Fibroblast of skin of left biceps (primary cell): ENCODE data around the gene OR10T2.
"Not testable (repeated sequence)": the region's sequence is repeated elsewhere in the genome, so short reads cannot be mapped to it uniquely, and the experiment has no call there.

Source experiments
- DNase-seq, 2 experiments: peaks; one replicate each; pipeline ENCODE4 v3.0.0-alpha.2; 2013; ENCODE audit warnings: low read depth in 2 of 2

The OR10T2 gene, protein sequence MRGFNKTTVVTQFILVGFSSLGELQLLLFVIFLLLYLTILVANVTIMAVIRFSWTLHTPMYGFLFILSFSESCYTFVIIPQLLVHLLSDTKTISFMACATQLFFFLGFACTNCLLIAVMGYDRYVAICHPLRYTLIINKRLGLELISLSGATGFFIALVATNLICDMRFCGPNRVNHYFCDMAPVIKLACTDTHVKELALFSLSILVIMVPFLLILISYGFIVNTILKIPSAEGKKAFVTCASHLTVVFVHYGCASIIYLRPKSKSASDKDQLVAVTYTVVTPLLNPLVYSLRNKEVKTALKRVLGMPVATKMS

DNA sequence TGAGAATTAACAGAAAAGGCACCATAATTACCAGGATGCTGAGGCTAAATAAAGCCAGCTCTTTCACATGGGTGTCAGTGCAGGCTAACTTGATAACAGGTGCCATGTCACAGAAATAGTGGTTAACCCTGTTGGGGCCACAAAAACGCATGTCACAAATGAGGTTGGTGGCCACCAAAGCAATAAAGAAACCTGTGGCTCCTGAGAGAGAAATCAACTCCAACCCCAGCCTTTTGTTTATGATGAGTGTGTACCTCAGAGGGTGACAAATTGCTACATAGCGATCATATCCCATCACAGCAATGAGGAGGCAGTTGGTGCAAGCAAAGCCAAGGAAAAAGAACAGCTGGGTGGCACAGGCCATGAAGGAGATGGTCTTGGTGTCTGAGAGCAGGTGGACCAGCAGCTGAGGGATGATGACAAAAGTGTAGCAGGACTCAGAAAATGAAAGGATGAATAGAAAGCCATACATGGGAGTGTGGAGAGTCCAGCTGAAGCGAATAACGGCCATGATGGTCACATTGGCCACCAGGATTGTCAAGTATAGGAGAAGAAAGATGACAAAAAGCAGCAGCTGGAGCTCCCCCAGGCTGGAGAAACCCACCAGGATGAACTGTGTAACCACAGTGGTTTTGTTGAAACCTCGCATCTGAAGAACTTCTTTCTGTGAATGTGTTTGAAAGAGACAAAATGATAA lies at the start of gene OR10T2:
Gene OR10T2, minus strand, starts transcription at position 649 of the 697 bp plus-strand sequence. Its CDS starts 0 bp downstream, at position 649.
- no peak for DNase-seq

DNA sequence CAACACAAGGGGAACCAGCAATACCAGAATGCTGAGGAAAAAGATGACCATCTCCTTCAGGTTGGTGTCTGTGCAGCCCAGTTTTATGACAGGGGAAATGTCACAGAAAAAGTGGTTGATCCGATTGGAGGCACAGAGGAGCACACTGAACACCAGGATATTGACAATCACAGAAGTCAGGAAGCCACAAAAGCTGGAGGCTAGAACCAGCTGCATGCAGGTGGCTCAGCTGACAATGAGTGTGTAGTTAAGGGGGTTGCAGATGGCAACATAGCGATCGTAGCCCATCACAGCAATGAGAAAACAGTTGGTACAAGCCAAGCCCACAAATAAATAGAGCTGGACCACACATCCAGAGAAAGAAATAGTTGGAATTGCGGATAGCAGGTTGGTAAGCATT lies 46.1 kb upstream of the OR10T2 start:
- DNase-seq, result no peak

DNA sequence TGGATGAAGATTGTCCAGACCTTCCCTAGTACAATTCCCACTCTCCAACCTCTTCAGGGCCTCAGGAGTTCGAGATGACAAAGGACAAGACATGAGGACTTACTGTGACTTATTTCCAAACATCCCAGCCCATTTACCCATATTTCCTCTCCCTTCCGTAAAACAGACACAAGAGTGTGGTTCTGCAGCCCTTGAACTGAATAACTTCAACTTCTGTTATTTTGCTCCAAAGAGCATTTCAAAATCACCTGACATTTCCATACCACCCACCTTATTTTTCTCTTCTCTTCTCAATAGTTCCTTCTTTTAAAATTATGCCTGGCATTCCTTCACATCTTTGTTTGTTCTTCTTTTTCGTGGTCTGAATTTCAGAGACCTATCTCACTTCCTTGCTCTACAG lies 35.5 kb upstream of the OR10T2 start:
- no peak for DNase-seq

DNA sequence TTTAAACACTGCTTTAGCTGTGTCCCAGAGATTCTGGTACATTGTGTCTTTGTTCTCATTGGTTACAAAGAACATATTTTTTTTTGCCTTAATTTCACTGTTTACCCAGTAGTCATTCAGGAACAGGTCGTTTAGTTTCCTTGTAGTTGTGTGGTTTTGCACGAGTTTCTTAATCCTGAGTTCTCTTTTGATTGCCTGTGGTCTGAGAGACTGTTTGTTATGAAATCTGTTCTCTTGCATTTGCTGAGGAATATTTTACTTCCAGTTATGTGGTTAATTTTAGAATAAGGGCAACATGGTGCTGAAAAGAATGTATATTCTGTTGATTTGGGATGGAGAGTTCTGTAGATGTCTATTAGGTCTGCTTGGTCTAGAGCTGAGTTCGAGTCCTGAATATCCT lies 30.9 kb upstream of the OR10T2 start:
- DNase-seq, result not testable (repeated sequence)

DNA sequence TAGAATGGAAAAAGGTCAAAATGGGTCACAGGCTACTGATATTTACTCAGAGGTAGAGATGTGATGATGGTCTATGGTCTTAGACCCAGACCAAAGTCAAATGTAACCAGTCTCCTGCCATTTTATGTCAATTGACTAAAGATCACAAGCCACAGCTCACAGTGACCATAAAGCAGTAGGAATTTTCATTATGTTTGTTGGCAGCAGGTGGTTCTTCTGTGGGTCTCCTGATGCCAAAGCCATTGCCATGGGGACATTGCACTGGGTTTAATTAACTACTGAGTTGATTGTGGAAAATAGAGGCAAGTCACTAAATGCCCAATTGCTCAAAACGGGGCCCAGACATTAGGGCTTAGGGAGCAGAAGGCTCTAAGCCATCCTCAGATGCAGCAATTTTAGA lies 26.9 kb upstream of the OR10T2 start, which contains the start of gene OR10K2:
Gene OR10K2, minus strand, starts transcription at position 101 of the 400 bp plus-strand sequence. CDS start 5,371 bp downstream, outside the sequence.
- no peak for DNase-seq

DNA sequence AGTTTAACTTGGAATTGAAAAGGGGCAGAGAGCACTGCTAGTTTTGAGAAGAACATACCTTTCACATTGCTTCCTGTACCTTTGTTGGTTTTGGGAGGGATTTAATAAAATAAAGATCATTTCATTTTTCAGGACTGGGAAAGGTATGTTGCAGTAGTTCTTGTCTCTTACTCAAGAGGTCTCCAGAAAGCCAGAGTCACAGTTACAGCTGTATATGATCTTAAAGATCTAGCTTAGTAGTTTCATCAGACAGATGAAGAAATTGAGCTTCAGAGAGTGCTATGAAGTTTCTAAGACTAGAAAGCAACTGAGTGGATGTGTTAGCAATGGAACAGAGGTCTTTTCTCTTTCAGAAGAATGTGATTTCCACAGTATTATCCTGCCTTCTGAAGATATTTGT lies 25.8 kb upstream of the OR10T2 start:
- no peak for DNase-seq

DNA sequence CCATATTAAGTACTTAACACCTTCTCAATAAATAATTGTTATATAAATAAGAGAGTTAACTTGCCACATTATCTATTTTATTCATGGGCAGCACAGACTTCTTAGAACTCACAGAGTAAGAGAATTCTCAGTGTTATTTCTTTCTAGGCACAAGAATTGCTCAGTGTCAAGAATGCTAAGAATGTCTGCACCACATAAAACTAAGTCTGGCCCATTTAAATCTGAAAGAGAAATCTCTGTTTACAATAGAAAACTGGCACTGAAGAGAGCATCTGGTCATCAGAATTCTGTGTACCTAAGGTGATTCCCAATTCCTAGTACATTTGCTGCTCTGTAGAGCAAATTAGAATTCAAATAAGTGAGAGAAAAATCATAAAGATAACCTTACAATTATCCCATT lies 22.9 kb upstream of the OR10T2 start:
- no peak for DNase-seq

DNA sequence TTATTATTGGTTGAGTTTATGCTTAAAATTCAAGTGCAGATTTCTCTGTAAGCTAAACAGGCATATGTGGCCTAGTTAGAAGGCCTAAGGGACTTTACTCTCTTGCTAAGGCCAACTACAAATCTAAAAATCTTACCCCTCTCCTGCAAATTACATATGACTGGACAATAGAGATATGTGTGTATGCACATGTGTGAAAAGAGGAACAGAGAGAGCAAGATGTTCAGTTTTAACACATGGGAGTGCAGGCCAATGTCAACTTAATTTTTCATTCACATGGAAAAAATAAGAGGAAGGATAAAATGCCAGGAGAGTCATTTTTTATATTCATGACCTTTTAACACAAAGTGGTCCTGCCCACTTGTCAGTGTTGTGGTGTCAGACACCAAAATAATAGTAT lies 18.3 kb upstream of the OR10T2 start:
- no peak for DNase-seq

DNA sequence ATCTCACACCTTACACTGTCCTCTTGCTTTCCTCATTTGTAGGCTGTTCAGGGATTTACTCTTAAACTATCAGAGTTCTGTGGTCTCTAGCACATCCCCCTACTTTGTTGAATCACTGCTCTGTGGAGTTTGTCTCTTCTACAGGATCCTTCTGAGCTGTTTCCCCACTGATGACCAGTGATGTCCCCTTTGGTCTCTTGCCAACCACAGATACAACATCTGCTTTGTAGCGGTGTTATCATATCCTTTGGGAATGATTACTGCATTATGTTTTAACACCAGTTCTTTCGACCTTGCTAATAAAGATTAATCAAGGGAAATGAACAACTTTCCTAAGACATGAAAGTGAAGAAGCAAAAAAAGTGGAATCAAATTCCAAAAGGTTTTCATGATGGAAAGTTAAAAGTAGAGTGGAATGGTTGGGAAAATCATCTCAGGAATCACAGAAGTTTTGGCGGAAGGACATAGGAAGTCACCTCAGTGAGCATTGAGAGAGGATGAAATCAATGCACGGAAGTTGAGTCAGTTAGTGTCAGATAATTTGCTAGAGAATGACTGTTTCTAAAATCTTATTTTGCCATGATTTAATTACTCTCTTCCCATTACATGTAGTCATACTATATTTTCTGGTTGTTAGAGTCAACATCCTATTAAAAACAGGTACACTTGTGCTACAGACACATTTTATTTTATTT lies 15.5 kb upstream of the OR10T2 start:
- no peak for DNase-seq

DNA sequence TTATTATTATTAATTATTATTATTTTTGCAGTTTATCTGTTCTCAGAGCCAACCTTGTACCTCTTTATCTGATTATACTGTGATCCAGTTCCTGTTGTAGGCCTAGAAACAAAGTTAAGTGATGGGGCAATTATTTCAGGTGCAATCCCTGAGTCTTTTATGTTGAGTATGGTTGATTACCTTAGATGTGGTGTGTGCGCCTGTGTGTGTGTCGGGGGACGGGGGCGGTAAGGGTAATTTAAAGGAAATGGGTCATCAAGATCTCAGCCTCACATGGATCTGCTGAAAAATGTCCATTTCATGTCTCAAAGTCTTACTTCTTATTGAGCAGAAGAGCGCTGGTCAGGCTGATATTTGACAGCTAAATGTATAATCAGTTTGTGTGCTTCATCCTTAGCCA lies 7.8 kb upstream of the OR10T2 start:
- DNase-seq, result no peak

DNA sequence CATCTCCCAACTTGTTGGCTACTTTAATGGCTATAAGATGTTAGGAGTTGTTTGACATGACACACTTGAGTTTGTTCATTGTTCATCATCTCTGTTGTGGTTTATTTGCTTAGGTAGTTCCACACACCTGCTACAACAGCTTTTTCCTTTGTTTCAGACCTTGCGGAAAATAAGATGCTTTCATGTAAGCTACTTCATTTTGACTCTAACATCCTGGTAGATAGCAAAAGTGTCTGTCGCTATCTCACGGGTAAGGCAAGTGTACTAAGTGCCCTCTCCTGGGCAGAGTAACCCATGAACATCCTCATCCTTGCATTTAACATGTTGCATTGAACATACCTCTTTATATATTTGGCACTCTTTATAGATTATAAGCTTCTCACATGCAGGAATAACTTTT lies 1.6 kb upstream of the OR10T2 start:
- DNase-seq, result no peak

DNA sequence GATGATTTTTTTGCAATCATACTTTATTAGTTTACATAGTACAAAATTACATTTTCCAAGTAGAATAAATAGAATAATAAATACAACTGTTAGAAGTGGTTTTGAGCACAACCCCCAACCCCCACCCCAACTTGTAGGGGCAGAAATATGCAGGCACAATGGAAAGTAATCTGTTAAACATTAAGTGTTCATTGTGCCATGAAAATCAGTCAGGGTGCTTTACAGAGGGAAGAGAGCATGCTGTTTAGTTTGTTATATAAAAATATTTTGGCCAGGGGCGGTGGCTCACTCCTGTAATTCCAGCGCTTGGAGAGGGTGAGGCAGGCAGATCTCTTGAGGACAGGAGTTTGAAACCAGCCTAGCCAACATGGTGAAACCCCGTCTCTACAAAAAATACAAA lies 2.6 kb downstream of the OR10T2 start:
- DNase-seq, result no peak

DNA sequence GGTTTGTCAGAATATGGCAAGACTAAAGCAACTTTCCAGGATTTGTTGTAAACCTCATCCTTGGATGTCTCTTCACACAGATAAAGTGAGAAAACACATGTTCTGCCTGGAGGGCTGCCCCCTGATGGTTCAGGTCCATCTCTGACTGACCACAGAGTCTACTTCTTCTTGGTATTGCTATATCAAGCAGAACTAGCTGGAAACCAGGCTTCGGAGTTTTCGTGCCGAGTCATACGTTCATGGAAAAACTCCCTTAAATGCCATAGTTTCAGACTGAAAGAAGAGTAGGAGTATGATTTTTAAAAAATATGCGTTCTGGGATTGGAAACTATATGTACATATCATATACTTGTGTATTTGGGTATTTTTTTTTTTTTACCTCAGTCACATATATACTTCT lies 5.8 kb downstream of the OR10T2 start:
- no peak for DNase-seq

DNA sequence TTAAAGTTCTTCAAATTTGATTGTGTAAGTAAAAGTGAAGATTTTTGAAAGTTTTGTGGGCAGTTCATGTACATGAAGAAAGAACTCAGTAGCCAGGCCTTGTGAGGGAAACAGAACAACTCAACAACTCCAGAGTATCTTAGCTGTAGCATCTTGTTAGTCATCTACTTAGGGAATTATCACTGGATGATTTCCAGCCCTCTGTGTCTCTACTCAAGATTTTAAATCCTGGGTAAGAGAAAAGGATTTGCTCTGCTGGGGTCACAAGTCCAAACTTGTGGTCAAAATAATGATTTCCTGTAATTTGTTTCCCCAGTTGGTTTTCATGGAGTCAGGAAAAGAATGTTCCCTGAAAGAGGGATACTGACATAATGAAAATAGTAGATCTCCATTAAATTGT lies 8.2 kb downstream of the OR10T2 start:
- no peak for DNase-seq

DNA sequence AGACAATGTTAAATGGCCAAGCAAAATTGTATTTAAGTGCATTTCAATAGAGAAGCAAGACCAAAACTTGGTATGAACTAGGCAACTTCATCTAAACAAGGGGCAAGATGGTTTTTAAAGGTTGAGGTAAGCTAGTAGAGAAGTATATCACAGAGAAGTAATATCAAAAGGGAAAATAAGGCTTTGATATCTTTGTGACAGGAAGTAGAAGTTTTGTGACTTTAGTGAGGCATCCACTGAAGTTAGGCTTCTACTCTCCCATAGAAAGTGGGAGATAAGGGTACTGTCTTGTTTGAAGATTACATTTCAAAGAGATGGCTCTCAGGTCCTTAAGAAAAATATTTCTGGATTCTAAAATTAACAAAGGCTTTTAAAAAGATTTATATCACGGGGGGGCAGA lies 8.9 kb downstream of the OR10T2 start:
- no peak for DNase-seq

DNA sequence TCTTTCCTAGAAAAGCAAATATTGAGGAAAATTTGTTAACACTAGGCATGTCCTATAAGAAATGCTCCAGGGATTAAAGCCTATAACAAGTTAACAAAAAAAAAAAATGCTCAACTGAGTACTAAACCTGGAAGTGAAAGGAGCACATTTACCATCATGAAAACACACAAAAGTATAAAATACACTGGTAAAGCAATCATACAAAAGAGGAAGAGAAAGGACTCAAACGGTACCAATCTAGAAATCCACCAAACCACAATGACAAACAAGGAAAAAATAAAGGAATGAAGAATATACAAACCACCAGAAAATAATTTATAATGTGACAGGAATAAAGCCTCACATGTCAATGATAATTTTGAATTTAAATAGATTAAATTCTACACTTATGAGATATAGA lies 24.4 kb downstream of the OR10T2 start:
- DNase-seq, result no peak

DNA sequence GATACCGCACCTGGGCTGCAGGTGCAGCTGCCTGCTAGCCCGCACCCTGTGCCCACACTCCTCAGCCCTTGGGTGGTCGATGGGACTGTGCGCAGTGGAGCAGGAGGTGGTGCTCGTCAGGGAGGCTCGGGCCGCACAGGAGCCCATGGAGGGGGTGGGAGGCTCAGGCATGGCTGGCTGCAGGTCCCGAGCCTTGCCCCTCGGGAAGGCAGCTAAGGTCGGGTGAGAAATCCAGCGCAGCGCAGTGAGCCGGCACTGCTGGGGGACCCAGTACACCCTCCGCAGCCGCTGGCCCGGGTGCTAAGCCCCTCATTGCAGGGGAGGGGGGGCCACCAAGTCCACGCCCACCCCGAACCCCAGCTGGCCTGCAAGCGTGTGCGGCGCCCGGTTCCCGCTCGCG lies 25.2 kb downstream of the OR10T2 start:
- DNase-seq, result not testable (repeated sequence)

DNA sequence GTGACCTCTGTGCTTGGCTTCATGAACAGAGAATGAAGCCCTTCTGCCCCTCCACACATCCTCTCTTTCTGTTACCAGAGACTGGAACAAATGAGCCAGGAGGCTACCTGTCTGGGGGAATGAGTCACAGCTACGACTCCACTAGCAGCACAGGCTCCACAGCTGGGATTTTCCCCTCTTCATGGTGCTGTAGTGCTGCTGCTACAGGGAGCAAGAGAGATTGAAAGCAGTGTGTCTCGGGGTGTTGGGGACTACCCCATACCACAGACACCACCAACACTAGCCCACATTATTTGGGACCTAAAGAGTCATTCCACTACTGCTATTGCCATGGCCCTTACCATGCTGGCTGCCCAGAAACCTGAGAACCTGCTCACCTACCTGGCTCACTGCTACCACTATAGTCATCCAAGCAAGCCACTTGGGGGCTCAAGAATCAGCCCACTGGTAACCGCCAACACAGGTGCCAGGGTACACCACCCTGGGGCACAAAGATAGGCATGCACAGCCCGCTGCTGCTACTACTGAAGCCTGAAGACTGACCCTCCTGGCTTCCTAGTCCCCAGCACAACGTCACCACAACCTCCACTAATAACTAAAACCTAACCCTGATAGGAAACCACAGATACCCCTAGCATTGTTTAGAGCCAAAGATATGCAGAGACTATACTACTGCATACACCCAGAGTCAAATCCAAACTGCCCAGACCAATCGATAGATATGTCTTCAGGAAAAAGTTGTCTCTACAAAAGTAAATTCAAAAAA lies 27.9 kb downstream of the OR10T2 start:
- no peak for DNase-seq

DNA sequence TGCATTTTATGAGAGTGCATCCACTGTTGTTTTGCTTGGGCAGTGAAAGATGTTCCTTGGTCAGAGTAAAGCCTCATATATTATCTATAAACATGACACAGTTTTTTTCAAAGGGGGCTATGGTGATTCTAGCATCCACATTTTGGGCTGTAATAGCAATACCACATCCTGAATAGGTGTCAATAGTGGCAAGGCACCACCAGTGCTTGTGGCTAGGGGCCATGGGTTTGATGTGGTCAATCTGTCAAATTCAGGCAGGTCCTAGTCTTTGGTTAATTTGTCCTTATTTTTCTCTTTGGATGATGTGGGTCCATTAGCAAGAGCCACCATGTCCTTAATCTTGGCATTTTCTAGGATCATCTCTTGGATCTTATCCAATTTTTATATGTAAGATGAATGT lies 32.5 kb downstream of the OR10T2 start:
- DNase-seq, result no peak

DNA sequence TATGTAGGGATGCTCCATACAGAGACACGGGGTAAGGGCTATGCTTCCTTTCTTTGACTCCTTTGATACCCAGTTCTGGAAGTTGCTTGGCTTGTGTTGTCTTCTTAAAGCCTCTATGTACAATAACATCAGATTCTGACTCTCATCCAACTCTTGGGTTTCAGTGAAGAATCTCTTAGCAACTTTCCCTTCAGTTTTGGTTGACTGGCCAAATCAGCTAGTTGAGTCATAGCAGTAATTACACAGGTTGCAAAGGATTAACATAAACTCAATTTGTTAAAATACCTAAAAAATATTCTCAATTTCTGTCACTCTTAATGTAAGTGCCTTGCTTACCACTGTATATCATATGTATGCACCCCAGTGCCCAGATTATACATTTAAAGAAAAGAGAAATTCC lies 36.3 kb downstream of the OR10T2 start:
- DNase-seq, result no peak

DNA sequence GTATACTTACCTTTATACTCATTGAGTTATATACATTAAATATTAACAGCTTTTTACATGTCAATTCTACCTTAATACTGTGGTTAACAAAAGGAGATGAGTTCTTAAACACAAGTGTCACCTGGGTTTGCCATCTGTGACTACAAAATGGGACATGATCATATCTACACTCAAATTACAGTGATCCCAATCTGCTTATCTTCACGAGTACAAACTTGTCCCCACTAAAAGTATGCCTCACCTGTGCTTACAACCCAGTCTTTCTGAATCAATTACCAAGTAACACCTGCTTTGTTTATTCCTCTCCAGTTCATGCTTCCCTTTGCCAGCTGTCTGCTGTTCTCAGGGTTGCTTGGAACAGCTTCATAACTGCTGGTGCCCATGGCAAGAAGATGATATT lies 36.8 kb downstream of the OR10T2 start:
- no peak for DNase-seq

DNA sequence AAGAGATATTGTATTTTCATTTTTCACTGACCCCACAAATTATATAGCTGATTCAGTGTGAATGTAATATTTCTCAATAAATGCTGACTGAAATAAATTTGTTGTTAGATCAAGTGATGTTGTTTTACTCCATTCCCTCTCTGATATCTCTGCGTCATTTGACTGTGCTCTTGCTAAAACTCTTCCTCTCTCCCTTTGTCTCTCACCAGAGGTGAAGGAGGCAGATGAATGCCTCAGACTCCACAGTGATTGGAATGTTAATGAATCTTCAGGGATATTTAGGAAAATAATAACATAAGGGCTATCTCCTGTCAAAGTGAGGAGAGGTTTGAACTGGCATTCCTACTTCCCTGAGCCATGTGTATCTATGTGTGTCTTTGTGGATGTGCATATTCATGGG lies 41.8 kb downstream of the OR10T2 start:
- DNase-seq, result no peak
